ENCODE results near the gene GATAD2A.

Gene GATAD2A

GRCh38 chr19:19513682-19514081, 108.2 kb downstream of the GATAD2A start:
- no peak for DNase-seq

DNA sequence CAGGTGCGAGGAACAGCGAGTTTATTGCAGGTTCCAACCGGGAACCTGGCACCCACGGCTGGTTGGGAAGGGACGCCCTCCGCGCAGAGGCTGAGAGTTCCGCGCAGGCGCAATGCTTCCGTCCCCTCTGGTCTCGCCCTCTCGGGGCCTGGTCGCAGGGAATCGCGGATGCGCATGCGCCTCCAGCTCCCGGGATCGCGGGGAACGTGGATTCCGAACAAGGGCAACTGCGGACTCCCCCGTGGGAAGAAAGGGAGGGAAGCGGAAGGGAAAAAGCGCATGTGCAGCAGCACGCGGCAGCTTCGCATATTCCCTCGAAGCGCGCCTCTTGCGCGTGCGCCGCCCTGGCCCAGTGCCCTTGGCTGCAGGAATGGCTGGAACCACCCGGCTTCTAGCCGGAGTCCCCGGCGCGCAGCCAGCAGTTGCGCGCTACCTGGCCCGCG, 108.8 kb downstream of the GATAD2A start:
- peak in 1 of 2 donors; percentile 22 for DNase-seq

DNA sequence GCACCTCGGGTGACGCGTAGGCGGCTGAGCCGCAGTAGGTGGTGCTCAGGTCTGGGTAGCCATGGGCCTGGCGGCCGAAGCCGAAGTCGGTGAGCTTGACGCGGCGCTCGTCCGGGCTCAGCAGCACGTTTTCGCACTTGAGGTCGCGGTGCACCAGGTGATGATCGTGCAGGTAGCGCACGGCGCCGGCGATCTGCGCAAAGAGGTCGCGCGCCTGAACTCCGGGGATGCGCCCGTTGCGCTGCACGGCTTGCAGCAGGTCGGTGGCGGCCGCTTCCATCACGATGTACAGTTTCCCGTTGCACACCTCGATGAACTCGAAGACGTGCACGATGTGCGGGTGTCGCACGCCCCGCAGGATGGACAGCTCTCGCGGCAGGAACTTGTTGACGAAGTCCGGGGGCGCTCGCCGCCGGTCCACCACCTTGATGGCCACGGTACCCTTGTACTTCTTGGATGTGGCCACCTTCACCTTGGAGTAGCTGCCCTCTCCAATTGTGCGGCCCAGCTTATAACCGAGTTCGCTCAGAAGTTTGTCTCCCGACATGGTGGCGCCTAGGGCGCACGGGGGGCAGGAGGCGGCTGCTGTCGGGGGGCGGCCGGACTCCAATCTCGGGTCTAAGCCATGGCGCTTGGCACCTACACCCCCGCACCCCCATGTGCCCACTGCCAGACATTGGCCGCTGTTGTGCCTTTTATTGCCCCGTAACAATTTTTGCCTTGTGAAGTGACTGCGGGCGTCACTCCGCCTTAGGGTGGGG, 109.6 kb downstream of the GATAD2A start, which contains the start of gene TSSK6:
Gene TSSK6, minus strand, starts transcription at position 668 of the 761 bp plus-strand sequence. Its CDS starts 121 bp downstream, at position 547.
- DNase-seq: no peak

- DNase-seq: peak; percentile 91 to 96
These were observed 110.4 kb downstream of the GATAD2A start, which contains the start of gene NDUFA13 for GRCh38 chr19:19515642-19516519. Gene NDUFA13 (plus strand): TSS chr19:19516225. CDS start chr19:19516239, 14 bp downstream.

- DNase-seq: no peak
These were observed 111.8 kb downstream of the GATAD2A start for GRCh38 chr19:19517235-19517619.

DNA sequence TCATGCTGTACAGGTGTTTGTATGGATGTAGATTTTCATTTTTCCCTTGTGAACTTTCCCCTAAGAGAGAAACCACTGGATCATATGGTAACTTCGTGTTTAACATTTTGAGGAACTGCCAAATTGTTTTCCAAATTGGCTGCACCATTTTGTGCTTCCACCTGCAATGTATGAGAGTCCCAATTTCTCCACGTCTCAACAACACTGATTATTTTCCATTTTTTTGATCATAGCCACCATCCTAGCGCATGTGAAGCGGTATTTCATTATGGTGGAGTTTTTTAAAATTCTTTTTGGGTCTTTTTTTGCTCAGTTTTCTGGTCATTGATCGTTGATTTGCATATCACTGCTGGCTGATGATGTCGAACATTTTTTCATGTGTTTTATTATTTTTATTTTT, 115.5 kb downstream of the GATAD2A start:
- DNase-seq: no peak

- no peak for DNase-seq
These were observed 117.7 kb downstream of the GATAD2A start for GRCh38 chr19:19523177-19523576.

DNA sequence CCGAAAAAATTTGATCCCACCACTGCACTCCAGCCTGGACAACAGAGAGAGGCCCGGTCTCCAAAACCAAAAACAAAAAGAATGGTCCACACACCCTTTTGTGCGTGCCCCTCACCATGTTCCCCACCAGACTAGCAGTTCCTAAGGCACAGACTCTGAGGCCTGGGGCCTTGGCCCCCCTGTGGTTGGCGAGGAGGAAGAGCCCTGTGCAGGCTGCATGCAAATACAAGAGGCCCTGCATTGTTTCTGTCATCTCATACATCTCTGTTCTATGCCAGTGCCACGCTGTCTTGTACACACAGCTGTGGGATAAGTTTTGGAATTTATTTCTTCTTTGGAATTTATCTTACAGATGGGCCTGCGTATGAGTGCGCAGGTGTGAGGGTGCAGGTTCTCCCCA, 118.6 kb downstream of the GATAD2A start:
- DNase-seq: no peak

DNA sequence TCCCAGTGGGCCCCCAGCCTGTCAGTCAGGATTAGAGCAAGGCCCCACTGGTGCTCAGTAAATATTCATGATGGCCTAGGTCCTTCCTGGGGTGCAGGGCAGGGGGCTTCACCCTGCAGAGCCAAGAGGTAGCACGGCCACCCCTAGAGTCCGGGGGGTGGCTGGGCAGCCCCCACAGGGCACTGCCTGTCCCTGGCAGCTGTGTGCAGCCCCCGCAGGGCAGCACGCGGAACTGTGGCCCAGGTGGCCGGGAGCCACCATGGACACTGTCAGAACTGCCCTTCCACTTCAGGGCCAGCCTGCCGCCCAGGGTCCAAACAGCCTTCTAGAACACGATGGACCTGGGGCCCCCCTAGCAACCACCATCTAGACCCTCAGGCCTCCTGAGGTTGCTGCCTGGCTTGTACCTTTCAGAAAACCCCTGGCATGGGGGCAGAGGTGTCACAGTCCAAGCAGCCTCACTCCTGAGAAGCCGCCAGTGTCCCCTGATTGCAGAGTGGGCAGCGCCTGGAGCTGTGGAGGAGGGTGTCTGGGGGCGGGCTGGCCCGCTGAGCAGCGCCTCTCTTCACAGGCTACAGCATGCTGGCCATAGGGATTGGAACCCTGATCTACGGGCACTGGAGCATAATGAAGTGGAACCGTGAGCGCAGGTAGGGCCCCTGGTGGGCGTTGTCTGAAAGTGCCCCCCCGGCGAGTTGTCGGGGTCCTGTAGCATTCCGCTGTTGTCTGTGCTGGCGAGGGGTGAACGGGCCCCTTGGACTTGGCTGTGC, 120.3 kb downstream of the GATAD2A start:
- no peak for DNase-seq

GRCh38 chr19:19526581-19527370, 121.3 kb downstream of the GATAD2A start:
- DNase-seq: no peak

DNA sequence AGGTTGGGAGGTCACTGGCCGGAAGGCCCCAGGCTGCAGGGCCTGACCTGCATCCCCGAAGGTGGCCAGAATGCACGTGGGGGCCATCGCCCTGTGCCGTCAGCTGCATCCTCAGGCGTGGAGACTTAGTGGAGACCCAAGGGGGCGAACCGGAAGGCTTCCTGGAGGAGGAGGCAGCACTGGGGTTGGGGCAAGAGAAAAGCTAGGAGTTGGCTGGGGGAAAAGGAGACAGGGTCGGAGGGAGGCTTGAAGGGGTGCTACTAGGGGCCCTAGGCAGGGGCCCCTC, 121.8 kb downstream of the GATAD2A start:
- no peak for DNase-seq

- DNase-seq: no peak
These were observed 122.5 kb downstream of the GATAD2A start for GRCh38 chr19:19527674-19528625.

GRCh38 chr19:19528721-19529490, 123.4 kb downstream of the GATAD2A start, which contains the start of gene YJEFN3:
Gene YJEFN3 (plus strand): TSS chr19:19528911. CDS start chr19:19528933, 22 bp downstream.
- DNase-seq: no peak

- DNase-seq: no peak
These were observed 124.4 kb downstream of the GATAD2A start for GRCh38 chr19:19529783-19530422.

GRCh38 chr19:19530423-19530804, 124.9 kb downstream of the GATAD2A start:
- no peak for DNase-seq

DNA sequence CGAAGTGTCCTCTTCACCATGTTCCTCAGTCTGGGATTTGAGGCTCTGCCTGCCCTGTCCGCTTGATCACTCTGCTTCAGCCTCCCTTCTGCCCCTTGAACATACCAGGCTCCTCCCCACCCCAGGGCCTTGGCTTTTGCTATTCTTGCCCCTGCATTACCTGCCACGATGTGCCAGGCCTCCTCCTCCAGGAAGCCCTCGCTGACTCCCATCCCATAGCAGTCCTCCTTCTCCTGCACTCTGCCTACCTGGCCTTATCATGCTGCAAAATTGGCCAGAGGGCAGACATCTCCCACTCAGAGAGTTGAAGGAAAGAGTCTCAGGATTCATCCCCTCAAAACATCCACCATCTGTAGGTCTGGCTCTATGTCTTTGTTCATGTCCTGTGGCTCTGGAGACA, 125.4 kb downstream of the GATAD2A start:
- no peak for DNase-seq

GRCh38 chr19:19531951-19532805, 126.7 kb downstream of the GATAD2A start:
- DNase-seq: peak; percentile 81 to 86
